22Rv1 (cell line): ENCODE results near the gene CACHD1.

Source experiments
- ZFX ChIP-seq: fragments of 450-650 bp; IDR thresholded peaks from 2 replicates; pipeline ENCODE4 v1.6.1; 2017; ENCODE audit warnings: antibody characterized with exemption, borderline replicate concordance
- TF ChIP-seq, protein P1 (sequence below): fragments of 450-650 bp; IDR thresholded peaks from 2 replicates; pipeline ENCODE4 v1.5.1; 2017; ENCODE audit warnings: mild to moderate bottlenecking

DNA sequence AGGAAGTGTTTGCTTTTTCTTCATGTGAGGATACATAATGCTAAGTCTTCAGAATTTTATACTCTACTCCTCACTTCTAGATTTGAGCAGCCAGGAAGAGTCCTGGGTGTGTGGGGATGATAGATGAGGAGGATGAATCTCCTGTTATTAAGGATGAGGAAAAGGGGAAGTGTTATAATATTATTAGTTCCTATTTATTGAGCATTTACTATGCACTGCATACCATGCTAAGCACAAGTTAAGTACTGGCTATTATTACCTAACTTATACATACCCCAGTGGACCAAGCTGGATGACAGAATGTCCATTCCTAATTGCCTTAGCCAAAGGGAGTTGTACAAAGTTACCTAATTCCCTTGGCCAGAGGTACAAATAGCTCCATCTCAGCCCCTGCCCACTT is 19.8 kb downstream of the CACHD1 start:
- TF ChIP-seq, protein P1, sequence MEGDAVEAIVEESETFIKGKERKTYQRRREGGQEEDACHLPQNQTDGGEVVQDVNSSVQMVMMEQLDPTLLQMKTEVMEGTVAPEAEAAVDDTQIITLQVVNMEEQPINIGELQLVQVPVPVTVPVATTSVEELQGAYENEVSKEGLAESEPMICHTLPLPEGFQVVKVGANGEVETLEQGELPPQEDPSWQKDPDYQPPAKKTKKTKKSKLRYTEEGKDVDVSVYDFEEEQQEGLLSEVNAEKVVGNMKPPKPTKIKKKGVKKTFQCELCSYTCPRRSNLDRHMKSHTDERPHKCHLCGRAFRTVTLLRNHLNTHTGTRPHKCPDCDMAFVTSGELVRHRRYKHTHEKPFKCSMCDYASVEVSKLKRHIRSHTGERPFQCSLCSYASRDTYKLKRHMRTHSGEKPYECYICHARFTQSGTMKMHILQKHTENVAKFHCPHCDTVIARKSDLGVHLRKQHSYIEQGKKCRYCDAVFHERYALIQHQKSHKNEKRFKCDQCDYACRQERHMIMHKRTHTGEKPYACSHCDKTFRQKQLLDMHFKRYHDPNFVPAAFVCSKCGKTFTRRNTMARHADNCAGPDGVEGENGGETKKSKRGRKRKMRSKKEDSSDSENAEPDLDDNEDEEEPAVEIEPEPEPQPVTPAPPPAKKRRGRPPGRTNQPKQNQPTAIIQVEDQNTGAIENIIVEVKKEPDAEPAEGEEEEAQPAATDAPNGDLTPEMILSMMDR, result no peak
- TF ChIP-seq ZFX, result no peak
